H9 (cell line): ENCODE data around the gene ANKRD13C. TPM values are rescaled to one million over a fixed set of nuclear protein-coding genes. Genes with fewer than 3 reads are reported as not detected.
A peak's percentile ranks its signal among the peaks of the same experiment; 100 is the strongest.

ENCODE experiments used
- DNase-seq: peaks from one replicate; pipeline ENCODE4 v3.0.0-alpha.2; 2017
- H2AFZ ChIP-seq: one replicate; pipeline ENCODE4 v1.6.1; 2013; ENCODE audit warnings: mild to moderate bottlenecking, low read length, control low read depth, moderate library complexity
- H2AK5ac ChIP-seq: 2 replicates; pipeline ENCODE4 v1.6.1; 2013; ENCODE audit warnings: low read length, control low read depth, mixed read lengths; ENCODE audit not compliant: insufficient read length
- H2BK120ac ChIP-seq: one replicate; pipeline ENCODE4 v1.6.1; 2013; ENCODE audit warnings: low read depth, mild to moderate bottlenecking, low read length, control low read depth, inconsistent platforms; ENCODE audit not compliant: poor library complexity, severe bottlenecking
- H2BK12ac ChIP-seq: 2 replicates; pipeline ENCODE4 v1.6.1; 2013; ENCODE audit warnings: low read length, control low read depth, mixed read lengths, low read depth; ENCODE audit not compliant: insufficient read length
- H2BK15ac ChIP-seq: 2 replicates; pipeline ENCODE4 v1.6.1; 2013; ENCODE audit warnings: low read depth, low read length, control low read depth
- H2BK20ac ChIP-seq: one replicate; pipeline ENCODE4 v1.6.1; 2013; ENCODE audit warnings: low read depth, mild to moderate bottlenecking, low read length, control low read depth, inconsistent platforms; ENCODE audit not compliant: poor library complexity, severe bottlenecking
- H2BK5ac ChIP-seq: 2 replicates; pipeline ENCODE4 v1.6.1; 2013; ENCODE audit warnings: low read length, control low read depth, mixed read lengths; ENCODE audit not compliant: insufficient read length
- H3K14ac ChIP-seq: 2 replicates; pipeline ENCODE4 v1.6.1; 2013; ENCODE audit warnings: low read length, control low read depth; ENCODE audit not compliant: insufficient read depth
- H3K18ac ChIP-seq: 2 replicates; pipeline ENCODE4 v1.6.1; 2013; ENCODE audit warnings: low read depth, mild to moderate bottlenecking, mixed read lengths, low read length, control low read depth; ENCODE audit not compliant: insufficient read length
- H3K23ac ChIP-seq: 2 replicates; pipeline ENCODE4 v1.6.1; 2013; ENCODE audit warnings: low read length, control low read depth, mixed read lengths, low read depth; ENCODE audit not compliant: insufficient read length
- H3K23me2 ChIP-seq: 2 replicates; pipeline ENCODE4 v1.6.1; 2013; ENCODE audit warnings: low read depth, mild to moderate bottlenecking, mixed read lengths, low read length, control low read depth; ENCODE audit not compliant: insufficient read length, poor library complexity, severe bottlenecking
- H3K27ac ChIP-seq: 2 replicates; pipeline ENCODE4 v1.5.1; 2013; ENCODE audit warnings: low read length, control low read depth, mixed read lengths, low read depth; ENCODE audit not compliant: insufficient read length
- H3K27me3 ChIP-seq: 2 replicates; pipeline ENCODE4 v1.6.1; 2013; ENCODE audit warnings: low read length, control low read depth, inconsistent platforms; ENCODE audit not compliant: insufficient read depth
- H3K4ac ChIP-seq: 2 replicates; pipeline ENCODE4 v1.6.1; 2013; ENCODE audit warnings: low read depth, mild to moderate bottlenecking, control low read depth, inconsistent platforms, low read length, moderate library complexity
- H3K4me1 ChIP-seq: 2 replicates; pipeline ENCODE4 v1.6.1; 2013; ENCODE audit warnings: low read length, control low read depth, inconsistent platforms; ENCODE audit not compliant: insufficient read depth
- H3K4me2 ChIP-seq: 2 replicates; pipeline ENCODE4 v1.6.1; 2013; ENCODE audit warnings: low read length, control low read depth, mixed read lengths; ENCODE audit not compliant: insufficient read length, insufficient read depth
- H3K56ac ChIP-seq: 2 replicates; pipeline ENCODE4 v1.6.1; 2013; ENCODE audit warnings: low read depth, mild to moderate bottlenecking, mixed read lengths, low read length, control low read depth; ENCODE audit not compliant: insufficient read length
- H3K79me1 ChIP-seq: 2 replicates; pipeline ENCODE4 v1.6.1; 2013; ENCODE audit warnings: low read depth, mild to moderate bottlenecking, moderate library complexity, low read length, control low read depth, inconsistent platforms; ENCODE audit not compliant: insufficient read depth, poor library complexity, severe bottlenecking
- H3K79me2 ChIP-seq: 2 replicates; pipeline ENCODE4 v1.6.1; 2013; ENCODE audit warnings: low read length, control low read depth, inconsistent platforms; ENCODE audit not compliant: insufficient read depth
- H3K9ac ChIP-seq: 2 replicates; pipeline ENCODE4 v1.6.1; 2013; ENCODE audit warnings: low read length, control low read depth, mixed read lengths; ENCODE audit not compliant: insufficient read length; ENCODE audit errors: extremely low read depth
- H3K9me3 ChIP-seq: one replicate; pipeline ENCODE4 v1.6.1; 2013; ENCODE audit warnings: low read depth, low read length, inconsistent platforms; ENCODE audit not compliant: control insufficient read depth
- H3T11ph ChIP-seq: one replicate; pipeline ENCODE4 v1.6.1; 2013; ENCODE audit warnings: mild to moderate bottlenecking, low read length, control low read depth, inconsistent platforms
- H4K20me1 ChIP-seq: one replicate; pipeline ENCODE4 v1.6.1; 2013; ENCODE audit not compliant: control insufficient read depth, insufficient read length, insufficient read depth
- H4K5ac ChIP-seq: 2 replicates; pipeline ENCODE4 v1.6.1; 2013; ENCODE audit warnings: low read depth, mild to moderate bottlenecking, mixed read lengths, low read length, control low read depth; ENCODE audit not compliant: insufficient read length
- H4K8ac ChIP-seq: replicated peaks from 2 replicates; pipeline ENCODE4 v1.6.1; 2013; ENCODE audit warnings: low read length, control low read depth, mixed read lengths, low read depth; ENCODE audit not compliant: insufficient read length
- H4K91ac ChIP-seq: 2 replicates; pipeline ENCODE4 v1.6.1; 2013; ENCODE audit warnings: low read depth, mild to moderate bottlenecking, moderate library complexity, mixed read lengths, low read length, control low read depth; ENCODE audit not compliant: insufficient read length
- H3K27ac Mint-ChIP-seq, 3 experiments: 2 replicates in 2 of 3; 3 replicates in 1 of 3; pipeline ENCODE4 v1.8.0; 2020 to 2021; ENCODE audit warnings: mixed read lengths in 3 of 3, mild to moderate bottlenecking in 1 of 3, moderate library complexity in 1 of 3
- H3K27me3 Mint-ChIP-seq: 2 replicates; pipeline ENCODE4 v1.8.0; 2021; ENCODE audit warnings: low read depth, mild to moderate bottlenecking, moderate library complexity, mixed read lengths
- H3K36me3 Mint-ChIP-seq, 3 experiments: 2 replicates in 2 of 3; 3 replicates in 1 of 3; pipeline ENCODE4 v1.8.0; 2020 to 2021; ENCODE audit warnings: low read depth in 3 of 3, mixed read lengths in 3 of 3; ENCODE audit not compliant: insufficient read depth in 1 of 3
- H3K4me1 Mint-ChIP-seq, 2 experiments: 2 replicates each; pipeline ENCODE4 v1.8.0; 2020; ENCODE audit warnings: mixed read lengths in 2 of 2
- H3K4me3 Mint-ChIP-seq, 2 experiments: 2 replicates in 1 of 2; 3 replicates in 1 of 2; pipeline ENCODE4 v1.8.0; 2020 to 2021; ENCODE audit warnings: mild to moderate bottlenecking in 2 of 2, mixed read lengths in 2 of 2, moderate library complexity in 1 of 2
- H3K9me3 Mint-ChIP-seq, 2 experiments: 2 replicates in 1 of 2; 3 replicates in 1 of 2; pipeline ENCODE4 v1.8.0; 2020; ENCODE audit warnings: mild to moderate bottlenecking in 2 of 2, mixed read lengths in 2 of 2, moderate library complexity in 1 of 2
- CTCF ChIP-seq: fragments of 200-600 bp; sonication (generic); conservative IDR thresholded peaks from 3 replicates; pipeline ENCODE4 v1.8.0; 2021; ENCODE audit warnings: antibody characterized with exemption, mild to moderate bottlenecking
- WGBS: extraction: QIAGEN DNeasy Blood & Tissue Kit; methylation state at CpG from one replicate; pipeline ENCODE4 v1.1.7; 2013; ENCODE audit warnings: missing lambda C conversion rate, low lambda C conversion rate, mixed read lengths; ENCODE audit not compliant: insufficient read length; ENCODE audit errors: extremely low coverage; 5-methylcytosine and 5-hydroxymethylcytosine counted together
- total RNA-seq: library from RNA; stranded (reverse); gene quantifications from 2 replicates; pipeline ENCODE4 v1.2.1, GENCODE V29; 2021

ANKRD13C gene
- total RNA-seq, 1 experiment from 2014 or later: 19.7 TPM

DNA sequence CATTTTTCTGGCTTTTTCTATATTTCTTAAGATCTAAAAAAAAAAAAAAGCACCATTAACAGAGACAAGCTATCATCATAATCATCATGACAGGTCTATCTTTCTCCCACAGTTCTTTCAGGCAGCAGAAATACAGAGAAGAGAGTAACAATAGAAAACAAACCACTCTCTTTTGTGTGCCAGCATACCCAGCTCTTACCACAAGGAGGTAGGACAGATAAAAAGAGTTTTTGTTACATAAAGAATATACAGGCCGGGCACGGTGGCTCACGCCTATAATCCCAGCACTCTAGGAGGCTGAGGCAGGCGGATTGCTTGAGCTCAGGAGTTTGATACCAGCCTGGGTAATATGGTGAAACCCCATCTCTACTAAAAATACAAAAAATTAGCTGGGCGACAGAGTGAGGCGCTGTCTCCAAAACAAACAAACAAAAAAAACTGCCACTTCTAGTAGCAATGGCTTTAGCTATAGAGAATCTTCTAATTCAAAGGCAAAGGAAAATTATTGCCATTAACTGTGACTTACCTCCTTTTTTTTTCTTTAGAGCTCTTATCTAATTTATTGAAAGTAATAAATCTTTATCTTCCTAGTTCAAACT lies 39.7 kb downstream of the ANKRD13C start:
- H3K27me3 Mint-ChIP-seq: no peaks in the 10 kb centered on the region
- peaks cover 0 to 6% (median 0%) of the 10 kb centered on the region in 3 experiments; a peak in 1 of 7 replicates for H3K36me3 Mint-ChIP-seq
- no peaks in the 10 kb centered on the region for H3K79me2 ChIP-seq
- no peaks in the 10 kb centered on the region for H4K20me1 ChIP-seq
- H3K27ac ChIP-seq: no peak overlapping the region
- H3K56ac ChIP-seq: no peak overlapping the region
- H3K4me3 Mint-ChIP-seq: no peak overlapping the region
- no peak overlapping the region for H2BK20ac ChIP-seq
- H2AK5ac ChIP-seq: no peak overlapping the region
- no peak overlapping the region for H3K18ac ChIP-seq
- H3K9me3 Mint-ChIP-seq: no peaks in the 10 kb centered on the region
- no peak overlapping the region for H3K4ac ChIP-seq
- H3K79me1 ChIP-seq: peaks cover 4% of the 10 kb centered on the region
- no peak overlapping the region; a peak in 1 of 7 replicates for H3K27ac Mint-ChIP-seq
- no peak overlapping the region for H2BK120ac ChIP-seq
- H4K8ac ChIP-seq: no peak overlapping the region
- no CpG with 5 or more reads among the region's 6 CpGs for WGBS
- H3K23me2 ChIP-seq: no peaks in the 10 kb centered on the region
- no peak overlapping the region for H3K4me2 ChIP-seq
- no peaks in the 10 kb centered on the region for H3K27me3 ChIP-seq
- peak; percentile 38 for TF ChIP-seq CTCF
- H3K23ac ChIP-seq: no peak overlapping the region
- no peak overlapping the region for H3K14ac ChIP-seq
- H2BK12ac ChIP-seq: no peak overlapping the region
- no peak overlapping the region for H4K91ac ChIP-seq
- no peaks in the 10 kb centered on the region for H3K9me3 ChIP-seq
- no peak overlapping the region for H4K5ac ChIP-seq
- no peaks in the 10 kb centered on the region for H3K4me1 ChIP-seq
- no peak overlapping the region for H2AFZ ChIP-seq
- H2BK5ac ChIP-seq: no peak overlapping the region
- DNase-seq: no peak
- H3T11ph ChIP-seq: no peak overlapping the region
- H2BK15ac ChIP-seq: no peak overlapping the region
- H3K9ac ChIP-seq: no peak overlapping the region
- no peaks in the 10 kb centered on the region for H3K4me1 Mint-ChIP-seq
